Stimulated activated CD4-positive, alpha-beta T cell treated with anti-CD3 and anti-CD28 coated beads, Interleukin-1b, Interleukin-23, amount 100 ng/mL, for 4 hours (primary cell): ENCODE measurements around the gene RHOU.
"Not testable (repeated sequence)": the region's sequence is repeated elsewhere in the genome, so short reads cannot be mapped to it uniquely, and the experiment has no call there.

Experiments
- DNase-seq, 2 donors: peaks; one replicate each; pipeline ENCODE4 v3.0.0-alpha.2; 2020; ENCODE audit warnings: low read depth in 2 of 2

RHOU gene

GRCh38 chr1:228760979-228761378, 25.7 kb downstream of the RHOU start:
- DNase-seq = no peak

GRCh38 chr1:228763561-228763960, 28.3 kb downstream of the RHOU start:
- no peak for DNase-seq

GRCh38 chr1:228765168-228765946, 30.1 kb downstream of the RHOU start:
- DNase-seq = no peak

GRCh38 chr1:228766788-228767187, 31.5 kb downstream of the RHOU start:
- DNase-seq = no peak

- no peak for DNase-seq
Measured at GRCh38 chr1:228767636-228768354, 32.5 kb downstream of the RHOU start.

- DNase-seq = no peak
Measured at GRCh38 chr1:228768355-228769000, 33.2 kb downstream of the RHOU start.

- DNase-seq = no peak
Measured at GRCh38 chr1:228770779-228771223, 35.5 kb downstream of the RHOU start.

- no peak for DNase-seq
Measured at GRCh38 chr1:228772516-228773212, 37.4 kb downstream of the RHOU start.

- not testable (repeated sequence) for DNase-seq
Measured at GRCh38 chr1:228775946-228776345, 40.7 kb downstream of the RHOU start.

- no peak for DNase-seq
Measured at GRCh38 chr1:228776449-228776848, 41.2 kb downstream of the RHOU start.

GRCh38 chr1:228777236-228777635, 42.0 kb downstream of the RHOU start:
- no peak for DNase-seq

GRCh38 chr1:228778026-228778425, 42.7 kb downstream of the RHOU start:
- DNase-seq = no peak

GRCh38 chr1:228778466-228778865, 43.2 kb downstream of the RHOU start:
- DNase-seq = no peak

- no peak for DNase-seq
Measured at GRCh38 chr1:228778961-228779360, 43.7 kb downstream of the RHOU start.

- no peak for DNase-seq
Measured at GRCh38 chr1:228781161-228781808, 46.0 kb downstream of the RHOU start.

- DNase-seq = no peak
Measured at GRCh38 chr1:228781809-228782661, 46.8 kb downstream of the RHOU start.

- DNase-seq = no peak
Measured at GRCh38 chr1:228782662-228783417, 47.6 kb downstream of the RHOU start.

GRCh38 chr1:228783418-228784040, 48.2 kb downstream of the RHOU start:
- DNase-seq = no peak

GRCh38 chr1:228784181-228784580, 48.9 kb downstream of the RHOU start:
- no peak for DNase-seq
